Hematopoietic multipotent progenitor cell treated with erythropoietin and hydrocortisone succinate and interleukin-3 and kit ligand, for 8 days (in vitro differentiated cells): ENCODE measurements around the gene CDKN2B.
A peak's percentile ranks its signal among the peaks of the same experiment; 100 is the strongest.

Source experiments
- DNase-seq: peaks from one replicate; pipeline ENCODE4 v3.0.0-alpha.2; 2015

Gene CDKN2B

GRCh38 chr9:22033012-22033630, 24.0 kb upstream of the CDKN2B start:
- DNase-seq: no peak

DNA sequence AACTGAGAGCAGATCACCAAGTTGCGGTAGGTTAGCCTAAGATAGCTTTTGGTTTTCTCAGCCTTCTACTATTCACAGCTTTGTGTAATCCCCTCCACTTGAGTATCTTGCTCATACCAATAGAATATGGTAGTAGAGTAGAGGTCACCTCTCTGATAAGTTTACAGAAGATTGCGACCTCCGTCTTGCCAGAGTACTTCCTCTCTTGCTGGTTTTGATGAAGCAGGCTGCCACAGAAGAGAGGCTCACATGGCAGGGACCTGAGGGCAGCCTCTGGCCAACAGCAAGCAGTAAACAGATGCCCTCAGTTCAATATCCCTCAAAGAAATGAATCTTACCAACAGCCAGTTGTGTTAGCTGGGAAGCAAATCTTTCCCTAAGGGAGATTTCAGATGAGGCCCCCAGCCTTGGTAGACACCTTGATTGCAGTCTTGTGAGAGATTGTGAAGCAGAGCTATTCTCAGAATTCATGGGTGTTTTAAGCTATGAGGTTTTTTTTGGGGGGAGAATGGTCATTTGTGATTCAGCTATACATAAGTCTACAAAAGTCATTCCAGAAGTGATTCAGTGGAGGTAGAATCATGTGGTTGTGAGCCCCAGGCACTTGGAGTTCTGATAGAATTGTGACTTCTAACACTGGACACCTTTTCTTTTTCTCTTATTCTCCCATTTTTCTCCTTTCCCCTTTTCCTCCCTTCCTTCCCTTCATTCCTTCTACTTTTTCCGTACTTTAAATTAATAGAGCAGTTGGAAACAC, 22.7 kb upstream of the CDKN2B start:
- no peak for DNase-seq

- no peak for DNase-seq
Measured at GRCh38 chr9:22030101-22030598, 21.0 kb upstream of the CDKN2B start.

DNA sequence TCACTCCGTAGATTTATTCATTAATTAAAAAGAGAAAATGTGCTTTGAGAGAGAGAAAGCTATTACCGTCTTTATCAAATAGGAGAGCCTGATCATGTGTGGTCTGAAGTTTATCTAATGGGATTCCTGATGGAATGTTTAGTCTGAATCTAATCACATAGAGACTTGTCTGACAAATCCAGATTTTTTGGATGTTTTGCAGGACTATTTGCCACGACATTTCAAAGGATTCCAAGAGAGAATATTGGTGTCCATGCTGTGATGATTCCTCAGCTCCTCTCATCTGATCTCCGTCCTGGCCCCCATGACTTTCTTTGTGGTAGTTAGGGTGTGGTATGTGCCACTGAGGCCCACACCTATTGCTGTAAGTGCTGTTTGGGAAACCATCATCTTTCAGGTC, 20.1 kb upstream of the CDKN2B start:
- no peak for DNase-seq

GRCh38 chr9:22028394-22028793, 19.3 kb upstream of the CDKN2B start:
- DNase-seq: no peak

DNA sequence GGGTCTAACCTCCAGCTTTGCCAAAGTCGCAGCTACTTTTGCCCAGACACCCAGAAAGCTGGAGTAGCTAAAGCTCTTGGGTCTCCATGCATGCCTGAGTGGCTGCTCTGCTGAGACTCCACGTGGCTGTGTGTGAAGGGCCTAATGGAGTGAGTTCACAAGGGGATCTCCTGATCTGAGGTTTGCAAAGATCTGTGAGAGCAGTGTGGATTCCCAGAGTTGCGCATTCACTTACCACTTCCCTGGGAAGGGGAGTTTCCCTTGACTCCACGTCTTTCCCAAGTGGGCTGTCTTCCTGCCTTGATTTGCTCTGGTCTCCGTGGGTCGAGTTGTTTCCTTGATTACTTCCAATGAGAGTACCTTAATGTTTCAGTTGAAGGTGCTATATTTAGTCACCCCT, 17.6 kb upstream of the CDKN2B start:
- DNase-seq: no peak

GRCh38 chr9:22022396-22022795, 13.3 kb upstream of the CDKN2B start:
- no peak for DNase-seq

DNA sequence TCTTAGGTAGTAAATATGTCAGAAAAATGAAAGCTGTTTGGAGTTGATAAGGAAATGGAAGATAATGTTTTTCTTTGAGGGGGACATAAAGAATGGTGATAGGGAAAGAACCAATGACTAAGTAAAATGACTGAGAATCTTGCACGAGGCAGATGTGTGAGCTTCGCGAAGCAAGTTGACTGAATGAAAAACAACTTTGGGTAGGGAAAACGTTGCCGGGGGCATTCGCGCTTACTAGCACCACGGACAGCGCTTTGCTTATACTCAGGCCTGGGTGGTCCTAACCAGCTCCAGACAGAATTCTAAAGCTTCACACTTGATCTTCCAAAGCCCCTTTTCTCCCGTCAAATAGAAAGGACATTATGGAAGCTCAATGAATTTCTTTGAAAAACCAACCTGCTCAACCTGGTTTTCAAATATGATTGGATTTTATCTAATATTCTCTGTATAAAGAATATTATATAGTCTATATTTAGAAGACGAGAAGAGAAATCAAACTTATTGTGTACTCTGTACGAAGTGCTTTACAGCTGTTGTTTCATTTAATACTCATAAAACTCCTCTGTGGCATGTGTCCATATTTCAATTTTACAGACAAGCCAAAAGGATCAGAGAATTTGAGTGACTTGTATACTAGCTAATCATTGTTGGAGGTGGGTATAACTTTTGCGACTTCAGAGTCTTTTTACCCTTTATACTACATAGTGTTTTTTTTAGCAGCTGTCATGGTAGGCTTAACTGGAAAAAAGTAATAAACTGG, 1.9 kb upstream of the CDKN2B start:
- peak; percentile 71 for DNase-seq

- DNase-seq: no peak
Measured at GRCh38 chr9:22009506-22009867, 382 bp upstream of the CDKN2B start.

- DNase-seq: no peak
Measured at GRCh38 chr9:22008384-22008716, 755 bp downstream of the CDKN2B start.

GRCh38 chr9:22005702-22006606, 3.2 kb downstream of the CDKN2B start:
- no peak for DNase-seq

DNA sequence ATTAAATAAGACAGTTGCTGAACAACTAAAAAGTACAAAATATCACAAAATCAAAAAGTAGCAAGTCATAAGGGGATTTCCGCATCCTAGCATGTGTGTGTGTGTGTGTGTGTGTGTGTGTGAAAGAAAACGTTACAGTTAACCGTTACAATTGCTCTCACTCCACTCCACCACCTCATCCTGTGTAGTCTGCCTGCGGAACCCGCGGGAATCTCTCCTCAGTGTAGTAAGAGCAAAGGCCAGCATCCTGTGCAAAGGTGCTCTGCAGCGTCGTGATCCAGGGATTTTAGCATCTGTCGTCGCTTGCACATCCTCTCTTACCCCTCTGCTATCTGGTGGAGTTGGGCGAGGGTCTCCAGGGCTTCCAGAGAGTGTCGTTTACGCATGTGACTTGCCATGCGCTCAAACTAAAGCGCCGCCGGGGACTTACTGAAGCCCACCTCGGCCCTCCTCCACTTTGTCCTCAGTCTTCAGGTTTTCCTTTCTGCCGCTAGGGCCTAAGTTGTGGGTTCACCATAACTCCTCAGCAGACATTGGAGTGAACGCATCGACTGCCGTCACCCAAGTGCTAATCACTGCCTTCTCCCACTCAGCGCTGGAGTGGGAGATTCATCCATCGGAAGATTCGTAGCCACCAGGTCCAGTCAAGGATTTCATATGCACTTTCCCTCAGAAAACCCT, 3.9 kb downstream of the CDKN2B start:
- no peak for DNase-seq

GRCh38 chr9:22002038-22002437, 7.1 kb downstream of the CDKN2B start:
- no peak for DNase-seq

GRCh38 chr9:21998026-21998425, 11.1 kb downstream of the CDKN2B start:
- no peak for DNase-seq

DNA sequence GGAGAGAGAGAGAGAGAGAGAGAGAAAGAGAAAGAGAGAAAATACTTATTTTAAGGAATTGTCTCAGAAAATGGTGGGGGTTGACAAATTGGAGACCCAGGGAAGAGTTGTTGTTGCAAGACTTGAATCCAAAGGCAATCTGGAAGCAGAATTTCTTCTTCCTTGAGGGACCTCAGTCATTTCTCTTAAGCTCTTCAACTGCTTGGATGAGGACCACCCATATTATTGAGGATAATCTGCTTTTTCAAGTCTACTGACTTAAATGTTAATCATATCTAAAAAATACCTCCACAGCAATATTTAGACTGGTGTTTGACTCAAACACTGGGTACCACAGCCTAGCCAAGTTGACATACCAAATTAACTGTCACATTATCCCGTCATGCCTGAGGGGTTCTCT, 11.6 kb downstream of the CDKN2B start:
- no peak for DNase-seq

DNA sequence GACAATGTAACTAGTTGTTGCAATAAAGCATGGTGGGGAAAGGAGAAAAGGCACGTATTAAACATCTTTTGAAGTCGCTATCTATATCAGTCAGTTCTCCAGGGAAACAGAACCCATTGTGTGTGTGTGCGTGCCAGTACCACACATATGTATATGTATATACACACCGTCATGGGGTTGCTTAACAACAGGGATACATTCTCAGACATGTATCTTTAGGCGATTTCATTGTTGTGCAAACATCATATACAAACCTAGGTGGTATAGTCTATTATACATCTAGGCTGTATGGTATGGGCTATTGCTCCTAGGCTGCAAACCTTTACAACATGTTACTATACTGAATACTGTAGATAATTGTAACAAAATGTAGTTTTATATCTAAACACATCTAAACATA, 12.2 kb downstream of the CDKN2B start:
- DNase-seq: no peak

GRCh38 chr9:21996438-21996837, 12.7 kb downstream of the CDKN2B start:
- no peak for DNase-seq

DNA sequence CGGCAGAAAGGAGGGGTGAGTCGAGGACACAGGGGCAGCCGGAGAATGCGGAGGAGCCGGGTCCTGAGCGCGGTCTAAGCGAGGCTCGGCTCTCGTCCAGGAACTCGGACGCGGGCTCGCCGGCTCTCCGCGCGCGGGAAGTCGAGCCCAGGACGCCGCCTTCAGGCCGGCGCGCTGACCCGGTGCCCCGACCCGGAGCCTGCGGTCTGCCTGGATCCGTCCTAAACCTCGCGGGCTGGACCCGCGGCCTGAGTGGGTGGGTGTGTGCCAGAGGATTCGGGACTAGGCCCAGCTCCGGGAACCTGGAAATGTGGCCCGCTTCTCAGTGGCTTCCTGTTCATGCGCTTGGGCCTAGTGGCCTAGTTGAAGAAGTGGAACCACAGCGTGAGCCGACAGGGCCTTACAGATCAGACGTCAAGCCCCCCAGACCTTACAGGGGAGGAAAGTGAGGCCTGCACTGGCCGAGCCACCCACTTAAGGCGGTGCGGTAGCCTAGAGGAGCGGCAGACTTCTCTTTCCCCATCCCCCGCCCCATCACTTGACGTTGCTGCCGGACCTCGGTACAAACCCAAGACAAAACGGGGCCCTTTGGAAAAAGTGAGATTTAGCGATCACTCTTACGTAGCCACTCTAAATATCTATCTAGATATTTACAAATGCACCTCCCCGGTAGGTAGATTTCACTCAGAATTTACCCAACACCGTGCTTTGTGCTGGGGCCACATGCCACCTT, 13.3 kb downstream of the CDKN2B start:
- DNase-seq: peak; percentile 33

DNA sequence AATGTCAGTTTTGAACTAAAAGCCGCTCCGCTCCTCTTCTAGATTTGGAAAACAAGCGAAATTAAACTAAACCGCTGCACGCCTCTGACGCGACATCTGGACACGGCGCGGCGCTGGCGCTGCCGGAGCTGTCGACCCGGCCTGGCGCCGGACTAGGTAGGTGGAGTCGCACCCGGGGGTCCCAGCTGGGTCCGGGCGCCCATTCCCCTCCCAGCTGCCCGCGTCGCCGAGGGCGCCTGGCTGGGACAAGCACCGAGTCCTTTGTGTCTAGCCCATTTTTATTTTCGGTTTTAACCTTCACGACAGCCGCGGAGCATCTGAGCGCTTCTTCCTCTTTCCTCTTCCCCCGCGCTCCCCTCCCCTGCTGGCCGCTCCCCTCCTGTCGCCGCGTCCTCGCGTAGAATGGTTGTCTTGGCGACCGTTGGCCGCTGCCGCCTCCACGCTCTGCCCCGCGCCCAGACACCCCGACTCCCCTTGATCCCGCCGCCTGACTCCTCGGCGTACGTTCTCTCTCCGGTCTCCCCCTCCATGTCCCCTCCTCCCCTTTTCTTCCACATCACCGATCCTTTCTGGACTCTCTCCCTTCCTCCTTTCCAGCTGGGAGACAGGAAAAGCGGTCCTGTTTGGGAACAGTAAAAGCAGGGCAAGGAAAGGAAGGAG, 14.0 kb downstream of the CDKN2B start:
- DNase-seq: peak; percentile 66

GRCh38 chr9:21994556-21995005, 14.5 kb downstream of the CDKN2B start, which contains the start of gene CDKN2B-AS1:
Gene CDKN2B-AS1 (plus strand): TSS chr9:21994791.
- DNase-seq: peak; percentile 52
